GM19099 (cell line): ENCODE results near the gene ATXN3L.

Experiments used
- POLR2A ChIP-seq: IDR thresholded peaks from 3 replicates; pipeline ENCODE4 v1.6.1; 2011; ENCODE audit warnings: low read depth; ENCODE audit not compliant: insufficient read length; ENCODE audit errors: extremely low read depth

ATXN3L gene

DNA sequence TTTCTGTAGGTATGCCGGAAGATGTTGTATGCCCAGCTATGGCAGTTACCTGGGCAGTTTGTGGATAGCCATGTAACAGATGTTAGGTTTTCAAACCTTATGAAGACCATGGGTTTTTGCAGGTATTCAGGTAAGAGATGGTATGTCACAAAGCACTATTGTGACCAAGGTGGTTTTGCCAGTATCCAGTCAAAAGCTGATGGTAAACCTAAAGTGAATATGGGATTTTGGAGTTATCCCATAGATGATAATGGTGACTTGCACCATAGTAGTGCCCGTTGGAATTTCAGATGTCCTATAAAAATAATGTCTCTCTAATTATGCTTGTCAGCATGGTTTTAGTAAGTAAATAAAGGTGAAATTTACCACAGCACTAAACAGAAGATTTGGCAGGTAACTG, at the start of gene ATXN3L:
Gene ATXN3L (minus strand): TSS at position 101 of the 400 bp plus-strand sequence. CDS start 119 bp downstream, outside the sequence.
- TF ChIP-seq POLR2A, result no peak

DNA sequence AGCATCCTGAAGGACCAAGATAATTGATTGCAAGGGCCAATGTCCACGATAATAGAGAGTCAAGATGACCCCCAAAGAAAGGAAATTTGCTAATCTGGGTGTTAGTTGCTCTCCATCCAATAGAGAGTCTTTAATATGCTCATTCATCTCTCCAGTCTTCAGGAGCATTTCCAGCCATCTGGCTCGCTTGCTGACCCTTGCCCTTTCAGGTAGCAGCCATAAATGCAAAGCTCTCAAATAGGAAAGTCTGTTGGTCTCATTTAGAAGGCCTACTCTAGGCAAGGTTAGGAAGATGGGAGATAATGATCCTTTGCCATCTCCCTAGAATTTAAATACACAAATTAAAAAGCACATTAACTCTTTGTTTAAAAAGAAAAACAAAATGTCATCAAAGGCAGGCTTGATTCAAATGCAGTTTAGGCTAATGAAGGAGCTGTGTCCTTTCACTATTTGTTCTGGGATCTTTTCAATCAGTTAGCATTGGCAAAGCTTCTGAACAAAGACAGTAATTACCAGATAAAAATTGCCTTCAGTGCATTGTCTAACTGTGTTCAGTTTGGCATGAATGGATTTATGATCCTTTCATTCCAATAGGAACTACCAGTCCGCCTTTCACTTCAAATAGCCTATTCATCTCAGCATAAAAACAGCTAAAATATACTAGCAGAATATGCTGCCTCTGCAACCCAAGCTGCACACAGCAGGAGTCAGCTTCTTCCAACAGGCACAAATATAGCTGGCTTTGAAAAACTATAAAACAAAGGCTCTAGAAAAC, 49.6 kb upstream of the ATXN3L start:
- no peak for TF ChIP-seq POLR2A

DNA sequence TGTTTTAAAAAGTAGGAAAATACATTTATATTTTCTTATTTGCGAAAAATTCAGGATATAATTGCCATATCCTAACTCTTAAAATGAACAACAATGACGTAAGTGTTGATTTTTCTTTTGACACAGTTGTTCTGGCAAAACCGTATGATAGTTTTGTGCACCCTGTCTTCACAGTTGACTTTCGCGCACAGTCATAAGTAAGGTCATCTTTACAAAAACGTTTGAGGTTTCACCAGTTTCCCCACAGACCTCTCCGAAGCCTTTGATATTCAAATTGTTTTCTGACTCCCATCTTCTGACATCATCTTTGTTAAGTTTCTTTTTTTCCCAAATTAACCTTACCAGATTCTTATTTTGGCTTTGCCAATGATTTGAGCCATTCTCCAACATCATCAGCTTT, 48.1 kb upstream of the ATXN3L start:
- no peak for TF ChIP-seq POLR2A

DNA sequence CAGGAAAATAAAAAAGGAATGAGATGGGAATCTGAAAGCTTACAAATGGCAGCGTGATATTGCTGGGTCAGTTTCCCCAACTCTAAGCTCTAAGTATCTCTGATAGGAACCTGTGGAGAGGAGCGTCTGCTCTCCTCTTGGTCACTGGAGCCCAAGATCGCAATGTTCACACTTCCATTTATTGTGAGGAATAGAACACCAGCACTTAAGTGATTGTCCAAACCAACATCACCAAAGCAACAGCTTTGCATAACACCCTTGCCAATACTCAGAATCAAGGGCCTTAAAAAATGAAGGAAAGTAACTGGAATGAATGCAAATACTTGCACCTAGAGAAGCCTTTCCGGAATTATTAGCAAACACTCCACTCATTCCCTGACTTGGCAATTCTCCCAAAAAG, 46.8 kb upstream of the ATXN3L start:
- TF ChIP-seq POLR2A, result no peak

- TF ChIP-seq POLR2A, result no peak
These were observed 45.3 kb upstream of the ATXN3L start for GRCh38 chrX:13365161-13365560.

DNA sequence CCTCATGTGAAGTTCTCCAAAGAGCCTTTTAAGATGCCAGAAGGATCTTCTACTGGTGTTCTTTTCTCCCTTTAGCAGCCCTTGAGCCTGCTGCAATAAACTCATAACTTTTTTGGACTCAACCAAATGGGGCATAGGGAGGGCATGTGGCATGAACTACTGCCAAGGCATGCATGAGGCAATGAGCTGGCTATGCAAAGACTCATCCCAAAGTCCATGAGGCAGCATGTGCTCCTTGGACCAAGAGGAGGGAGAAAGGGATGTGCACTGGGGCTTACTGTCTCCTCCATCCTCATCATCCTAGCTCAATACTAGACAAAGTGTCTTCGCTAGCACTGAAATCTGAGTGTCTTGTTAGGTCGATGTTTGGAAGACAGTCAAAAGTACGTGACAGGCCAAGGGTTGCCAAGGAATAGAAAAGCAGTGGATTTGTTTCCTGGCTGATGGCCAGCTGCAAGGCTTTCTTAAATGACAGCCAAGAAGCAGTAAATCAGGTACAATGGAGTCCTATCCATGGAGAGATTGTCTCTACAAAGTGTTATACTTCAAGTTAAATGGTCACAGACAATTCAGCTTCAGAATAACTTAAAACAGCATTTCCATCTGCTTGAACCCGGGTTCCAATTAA, 44.5 kb upstream of the ATXN3L start:
- no peak for TF ChIP-seq POLR2A

DNA sequence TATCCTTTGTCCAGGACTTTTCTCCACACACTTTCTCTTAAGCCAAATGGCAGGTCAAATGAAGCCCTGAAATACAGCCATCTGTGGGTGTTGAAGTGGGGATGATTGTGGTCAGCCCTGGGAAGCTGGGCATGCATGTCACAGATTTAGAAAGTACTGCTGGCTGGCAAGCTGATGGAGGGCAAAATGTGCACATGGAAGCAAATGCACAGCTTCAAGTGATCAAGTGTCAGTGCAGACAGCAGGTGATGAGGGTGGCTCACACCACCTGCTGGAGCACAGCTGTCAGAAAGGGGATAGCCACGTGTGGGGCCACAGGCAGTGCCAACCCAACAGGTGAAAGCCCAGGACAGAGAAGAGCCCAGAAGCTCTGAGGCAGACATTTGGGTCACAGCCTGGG, 40.3 kb upstream of the ATXN3L start:
- TF ChIP-seq POLR2A, result no peak

GRCh38 chrX:13357925-13358324, 38.1 kb upstream of the ATXN3L start:
- TF ChIP-seq POLR2A, result no peak

DNA sequence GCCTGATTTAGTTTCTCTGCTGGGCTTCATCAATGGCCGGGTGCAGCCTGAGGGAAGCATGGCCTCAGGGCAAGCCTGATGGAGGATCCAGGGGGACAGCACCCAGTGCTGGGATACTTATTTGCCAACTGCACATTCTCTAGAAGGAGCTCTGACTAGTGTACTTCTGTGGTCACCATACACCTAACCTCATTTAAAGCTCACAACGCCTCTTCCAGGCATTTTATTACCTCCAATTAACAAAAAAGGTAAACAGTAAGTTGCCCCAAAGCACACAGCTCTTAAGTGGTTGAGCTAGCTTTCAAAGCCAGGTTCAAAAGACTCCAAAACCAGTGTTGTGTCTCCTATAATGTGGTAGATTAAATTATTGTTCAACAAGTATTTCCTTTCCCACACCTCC, 26.8 kb upstream of the ATXN3L start:
- no peak for TF ChIP-seq POLR2A

GRCh38 chrX:13345438-13345837, 25.6 kb upstream of the ATXN3L start:
- no peak for TF ChIP-seq POLR2A

DNA sequence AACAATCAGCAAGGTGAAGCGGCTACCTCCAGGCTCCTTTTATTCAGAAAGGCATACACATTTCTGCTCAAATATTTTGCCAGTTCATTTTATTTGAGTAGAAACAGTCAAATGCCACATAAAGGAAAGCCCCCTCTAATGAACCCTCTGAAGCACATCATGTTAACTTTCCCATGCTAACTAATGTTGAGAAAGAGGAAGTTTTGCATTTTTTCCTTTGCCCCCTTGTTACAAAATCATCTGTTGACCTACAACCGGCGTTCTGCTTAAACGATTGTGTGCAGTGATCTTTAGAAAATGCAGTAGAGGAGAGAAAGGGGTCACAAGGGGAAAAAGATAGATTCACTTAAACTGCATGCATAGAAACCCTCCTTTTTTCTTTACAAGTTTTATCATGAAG, 25.2 kb upstream of the ATXN3L start:
- no peak for TF ChIP-seq POLR2A

- no peak for TF ChIP-seq POLR2A
These were observed 21.7 kb upstream of the ATXN3L start for GRCh38 chrX:13341491-13342101.

- TF ChIP-seq POLR2A, result no peak
These were observed 20.4 kb upstream of the ATXN3L start for GRCh38 chrX:13340182-13340791.

- no peak for TF ChIP-seq POLR2A
These were observed 19.8 kb upstream of the ATXN3L start for GRCh38 chrX:13339607-13340006.

DNA sequence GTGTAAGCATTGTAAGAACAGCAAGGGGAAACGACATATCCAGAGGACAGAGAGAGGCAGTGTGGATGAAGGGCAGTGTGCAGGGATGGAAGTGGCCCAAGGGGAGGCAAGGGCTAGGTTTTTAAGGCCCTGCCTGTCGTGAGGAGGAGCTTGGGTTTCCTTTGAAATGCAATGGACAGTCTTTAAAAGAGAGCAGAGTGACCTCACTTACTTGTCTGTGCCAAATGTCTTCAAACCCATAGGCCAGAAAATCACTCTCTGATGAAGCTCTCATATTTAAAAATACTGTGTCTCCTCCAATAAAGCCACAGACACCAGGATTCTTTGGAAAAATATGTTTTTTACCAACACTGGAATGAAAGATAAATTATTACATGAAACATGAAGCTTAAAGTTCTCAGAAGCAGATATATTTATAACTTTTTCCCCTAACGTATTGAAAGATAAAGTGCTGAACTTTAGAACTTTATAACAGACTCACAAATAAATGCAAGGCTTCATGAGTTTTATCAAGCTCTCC, 19.2 kb upstream of the ATXN3L start:
- TF ChIP-seq POLR2A, result no peak

- no peak for TF ChIP-seq POLR2A
These were observed 14.6 kb upstream of the ATXN3L start for GRCh38 chrX:13334491-13334890.

DNA sequence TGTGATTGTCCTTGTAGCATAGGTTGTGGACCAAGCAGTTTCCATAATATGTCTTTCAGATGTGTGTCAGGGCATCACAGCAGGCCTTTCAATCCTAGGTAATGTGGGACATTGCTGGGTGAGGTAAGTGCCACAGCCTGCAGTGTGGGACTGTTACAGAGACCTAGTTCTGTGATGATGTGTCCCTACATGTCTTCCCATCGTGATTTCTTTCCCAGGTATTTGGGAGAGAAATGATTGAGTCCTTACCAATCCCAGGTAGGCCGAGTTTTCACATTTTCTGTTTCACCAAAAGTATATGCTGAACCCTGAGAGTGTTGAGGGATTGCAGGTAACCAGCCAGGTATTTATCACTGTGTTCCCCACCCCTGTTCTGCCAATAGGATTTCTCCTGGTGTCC, 10.6 kb upstream of the ATXN3L start:
- no peak for TF ChIP-seq POLR2A
